IMR-90 (cell line): ENCODE data around the gene FKBP1B. TPM values are rescaled to one million over a fixed set of nuclear protein-coding genes. Genes with fewer than 3 reads are reported as not detected.

Source experiments
- CTCF ChIP-seq: conservative IDR thresholded peaks from 2 replicates; pipeline ENCODE4 v1.5.1; 2012; ENCODE audit warnings: mild to moderate bottlenecking, low read depth, low read length, improper control_type of control experiment
- RAD21 ChIP-seq: IDR thresholded peaks from 2 replicates; pipeline ENCODE4 v1.6.1; 2012; ENCODE audit warnings: low read length, improper control_type of control experiment
- polyA plus RNA-seq, 3 experiments: library from polyadenylated mRNA; depleted of rRNA; stranded (reverse); fragments of >200 nt; gene quantifications; 2 replicates each; pipeline ENCODE4 v1.2.3, GENCODE V29; 2012; ENCODE audit warnings: low replicate concordance in 1 of 3
- total RNA-seq: library from RNA; depleted of rRNA; stranded (reverse); fragments of >200 nt; gene quantifications from 2 replicates; pipeline ENCODE4 v1.2.3, GENCODE V29; 2012

Gene FKBP1B
- total and polyA plus RNA-seq, 2 of the 4 experiments (the other 2 are of a cell fraction) = 10.2 to 15.1 TPM

DNA sequence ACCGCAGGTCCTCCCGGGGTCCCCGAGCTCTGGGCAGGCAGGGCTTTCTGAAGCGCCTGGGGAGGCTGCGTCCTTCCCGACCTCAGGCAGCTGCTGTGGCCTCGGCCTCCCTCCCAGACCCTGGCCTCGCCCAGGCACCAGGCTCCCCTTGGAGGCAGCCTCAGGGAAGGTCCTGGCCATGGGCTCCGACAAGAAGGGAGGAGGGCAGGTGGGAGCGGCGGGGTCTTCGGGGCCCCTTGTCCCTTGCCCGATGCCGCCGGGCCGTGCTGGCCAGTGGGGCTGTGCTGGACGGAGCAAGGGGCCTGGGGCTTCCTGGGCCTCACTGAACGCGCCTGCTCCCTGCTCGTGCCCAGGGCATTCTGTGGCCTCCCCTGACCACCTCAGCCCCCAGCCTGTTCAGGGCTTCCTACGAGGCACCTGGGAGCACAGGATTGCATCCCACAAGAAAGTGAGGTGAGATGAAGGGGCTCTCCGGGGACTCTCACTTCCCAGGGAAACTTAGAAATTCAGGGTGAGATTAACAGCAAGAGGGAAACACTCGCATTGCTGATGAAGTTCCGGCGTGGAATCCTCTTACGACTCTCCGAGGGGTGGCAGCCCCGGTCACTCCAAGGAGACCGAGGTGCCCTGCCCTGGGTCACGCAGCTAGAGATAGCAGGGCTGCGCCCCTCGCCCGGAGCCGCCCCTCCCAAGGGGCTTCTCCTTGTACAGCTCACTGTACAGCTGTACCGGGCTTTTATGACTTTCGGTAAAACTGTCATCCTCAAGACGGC lies 38.9 kb upstream of the FKBP1B start (continued):
- TF ChIP-seq CTCF = no peak
- no peak for TF ChIP-seq RAD21
